Stimulated activated CD4-positive, alpha-beta T cell treated with anti-CD3 and anti-CD28 coated beads, Interleukin-1b, Interleukin-23, amount 100 ng/mL, for 24 hours (primary cell): ENCODE data around the gene IQCN.

Experiments used
- DNase-seq, 4 experiments: peaks; one replicate each; pipeline ENCODE4 v3.0.0-alpha.2; 2020; ENCODE audit warnings: low read depth in 4 of 4, low spot score in 1 of 4

IQCN gene

DNA sequence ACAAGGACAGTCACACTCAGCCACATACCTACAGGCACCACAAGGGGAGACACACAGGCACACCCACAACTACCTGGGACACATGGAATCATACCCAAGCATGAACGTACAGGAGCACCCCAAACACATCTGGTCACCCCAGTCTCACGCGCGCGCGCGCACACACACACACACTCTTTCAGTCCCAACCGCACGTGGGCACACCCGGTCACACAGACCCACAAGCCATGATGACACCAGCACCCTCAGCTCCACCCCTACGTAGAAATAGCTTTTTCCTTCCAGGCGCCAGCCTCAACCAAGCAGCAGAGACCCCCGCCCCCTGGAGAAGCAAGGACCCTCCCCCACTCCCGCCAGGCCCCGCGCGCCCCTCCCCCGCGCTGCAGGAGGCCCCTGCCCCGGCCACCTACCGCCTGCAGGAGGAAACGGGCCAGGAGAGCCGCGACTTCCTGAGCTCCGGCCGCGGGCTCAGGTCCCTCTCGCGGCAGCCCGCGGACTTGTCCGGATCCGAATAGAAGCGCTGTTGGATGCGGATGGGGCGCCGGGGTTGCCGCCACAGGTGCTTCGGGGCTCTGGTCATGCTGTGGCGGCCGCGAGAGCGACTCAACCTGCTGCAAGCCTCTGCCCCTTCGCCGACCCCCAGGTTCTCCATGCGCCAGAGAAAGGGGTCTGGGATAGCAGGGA, 41.6 kb downstream of the IQCN start:
- no peak for DNase-seq

DNA sequence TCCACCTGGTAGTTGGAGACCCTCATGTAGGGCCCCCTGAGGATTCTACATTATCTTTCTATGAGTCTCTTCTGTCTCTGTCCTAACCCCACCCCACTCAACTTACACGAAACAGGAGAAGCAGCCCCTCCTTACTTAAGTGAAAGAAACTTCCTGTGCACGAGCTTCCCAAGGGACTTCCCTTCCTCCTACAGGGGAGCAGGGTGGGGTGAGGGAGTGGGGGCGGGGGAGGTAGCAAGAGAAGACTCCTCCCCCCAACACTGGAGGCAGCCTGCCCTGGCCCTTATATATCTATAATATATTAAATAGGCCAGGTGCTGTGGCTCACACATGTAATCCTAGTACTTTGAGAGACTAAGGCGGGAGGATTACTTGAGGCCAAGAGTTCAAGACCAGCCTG, 42.5 kb downstream of the IQCN start:
- DNase-seq = no peak

GRCh38 chr19:18230941-18231734, 43.1 kb downstream of the IQCN start:
- DNase-seq = no peak

DNA sequence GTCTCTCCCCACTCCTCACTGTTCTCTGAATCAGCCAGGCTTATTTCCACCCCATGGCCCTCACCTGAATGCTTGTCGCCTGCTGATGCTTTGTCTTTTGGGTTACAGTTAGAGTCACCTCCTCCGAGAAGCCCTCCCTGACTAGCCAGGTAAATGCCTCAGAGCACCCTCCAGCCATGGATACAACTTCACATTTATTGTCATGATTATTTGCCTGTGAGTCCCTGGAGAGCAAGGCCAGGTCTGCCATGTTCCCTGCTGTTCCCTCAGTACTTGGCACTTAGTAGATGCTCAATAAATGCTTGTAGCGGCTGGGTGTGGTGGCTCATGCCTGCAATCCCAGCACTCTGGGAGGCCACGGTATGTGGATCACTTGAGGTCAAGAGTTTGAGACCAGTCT, 44.3 kb downstream of the IQCN start:
- no peak for DNase-seq

DNA sequence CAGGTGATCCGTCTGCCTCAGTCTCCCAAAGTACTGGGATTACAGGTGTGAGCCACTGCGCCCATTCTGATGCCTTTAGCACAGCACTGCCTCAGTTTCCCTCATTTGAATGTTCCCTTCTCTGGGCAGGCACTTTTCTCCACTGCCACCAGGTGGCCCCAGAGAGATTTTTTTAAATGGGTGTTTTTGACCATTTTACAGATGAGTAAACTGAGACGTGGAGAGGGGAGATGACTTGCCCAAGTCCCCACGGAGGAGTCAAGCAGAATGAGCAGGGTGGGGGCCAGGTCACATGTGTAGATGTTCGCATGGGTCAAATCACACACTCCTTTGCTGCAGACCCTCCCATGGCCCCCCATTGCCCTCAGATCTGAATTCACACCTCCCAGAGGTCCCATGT, 44.8 kb downstream of the IQCN start:
- DNase-seq = no peak

- DNase-seq = no peak
These were observed 46.4 kb downstream of the IQCN start for GRCh38 chr19:18227781-18228271.

DNA sequence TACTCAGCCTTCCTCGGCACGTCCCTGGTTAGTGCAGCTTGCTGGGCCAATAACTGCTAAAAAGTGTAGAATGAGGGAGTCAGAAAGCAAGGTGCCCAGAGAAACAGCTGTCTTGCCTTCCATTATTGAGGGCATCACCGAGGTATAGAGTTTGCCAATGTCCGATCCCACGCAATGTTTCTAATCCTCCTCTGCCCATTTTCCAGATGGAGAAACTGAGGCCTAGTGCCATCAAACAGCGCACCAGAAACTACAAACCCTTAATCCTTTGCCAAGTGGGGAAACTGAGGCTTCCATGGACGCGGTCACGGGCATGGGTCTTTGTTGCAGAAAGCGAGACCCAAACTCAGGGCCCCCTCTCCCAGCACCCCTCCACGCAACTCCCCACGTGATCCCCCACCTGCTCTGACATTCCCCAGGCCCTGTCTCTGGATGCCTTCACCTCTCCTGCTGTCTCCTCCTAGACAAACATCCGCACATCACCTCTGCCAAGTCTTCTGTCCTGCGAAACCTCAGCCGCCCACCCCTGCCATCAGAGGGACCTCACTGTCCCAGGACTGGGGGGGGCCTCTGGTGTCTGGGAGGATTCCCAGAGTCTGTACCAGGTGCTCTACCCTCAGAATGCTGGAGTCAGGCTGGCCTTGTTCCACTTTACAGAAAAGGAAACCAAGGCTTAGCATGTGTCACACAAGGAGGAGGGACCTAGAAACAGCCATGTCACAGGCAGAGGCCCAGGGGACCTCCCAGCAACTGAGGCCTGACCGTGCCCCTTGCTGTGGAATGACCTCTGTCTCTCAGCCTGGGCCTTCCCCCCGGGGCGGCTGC, 47.1 kb downstream of the IQCN start:
- no peak for DNase-seq

GRCh38 chr19:18225702-18226468, 48.4 kb downstream of the IQCN start, which contains the start of gene PDE4C:
PDE4C (minus strand) TSS chr19:18226438; CDS start chr19:18226415, 23 bp downstream.
- no peak for DNase-seq

DNA sequence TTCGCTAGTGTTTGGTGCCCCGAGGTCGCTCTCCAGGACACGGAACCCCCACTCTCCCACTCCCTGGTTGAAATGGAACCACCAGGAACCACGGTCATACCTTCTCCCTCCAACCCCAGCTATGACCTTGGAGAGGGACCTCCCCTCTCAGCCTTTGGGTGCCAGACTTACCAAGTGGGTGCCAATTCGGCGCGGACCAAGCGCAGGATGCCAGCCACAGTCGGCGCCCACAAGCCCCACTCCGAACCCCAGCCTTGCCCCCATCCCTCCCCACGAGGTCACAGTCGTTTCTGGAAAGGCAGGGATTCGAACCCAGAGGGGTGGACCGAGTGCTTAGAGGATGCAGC, 48.9 kb downstream of the IQCN start:
- DNase-seq = no peak

DNA sequence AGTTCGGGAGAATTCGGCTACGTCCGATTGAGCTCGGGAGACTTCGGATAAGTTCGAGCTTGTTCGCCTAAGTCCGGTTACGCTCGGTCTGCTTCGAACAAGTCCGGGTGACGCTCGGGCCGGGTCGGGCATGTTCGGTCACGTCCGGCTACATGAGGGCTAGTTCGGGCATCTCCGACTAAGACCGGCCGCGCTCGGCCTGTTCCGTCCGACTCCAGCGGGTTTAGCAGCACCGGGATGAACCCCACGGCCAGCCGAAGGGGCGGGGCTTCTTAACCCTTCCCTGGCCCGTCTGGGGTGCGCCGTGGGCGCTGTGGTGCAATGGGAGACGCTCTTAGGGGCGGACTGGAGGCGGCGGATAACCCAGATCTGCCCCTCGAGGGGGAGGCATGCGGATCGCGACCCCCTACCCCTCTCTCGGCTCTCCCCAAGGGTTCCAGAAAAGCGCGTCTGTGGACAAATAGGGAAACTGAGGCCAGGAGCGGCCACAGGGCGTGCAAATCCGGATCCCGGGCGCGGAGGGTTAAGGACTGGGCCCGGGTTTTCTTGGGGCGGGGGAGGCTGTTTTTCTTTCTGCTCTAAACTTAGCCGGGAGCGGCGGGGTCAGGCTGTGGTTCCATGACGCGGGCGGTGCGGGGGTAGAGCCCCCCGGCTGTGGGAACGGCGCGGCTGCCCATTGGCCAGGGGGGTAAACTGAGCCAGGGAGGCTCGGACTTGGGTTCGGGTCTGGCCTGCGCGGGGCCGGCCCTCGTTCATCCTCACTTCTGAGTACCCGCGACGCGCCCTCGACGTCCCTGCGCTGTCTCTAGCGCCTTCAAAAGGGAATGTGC, 49.5 kb downstream of the IQCN start:
- DNase-seq = peak; percentile 80 to 94 (median 84)

GRCh38 chr19:18223860-18224524, 50.3 kb downstream of the IQCN start:
- no peak for DNase-seq

DNA sequence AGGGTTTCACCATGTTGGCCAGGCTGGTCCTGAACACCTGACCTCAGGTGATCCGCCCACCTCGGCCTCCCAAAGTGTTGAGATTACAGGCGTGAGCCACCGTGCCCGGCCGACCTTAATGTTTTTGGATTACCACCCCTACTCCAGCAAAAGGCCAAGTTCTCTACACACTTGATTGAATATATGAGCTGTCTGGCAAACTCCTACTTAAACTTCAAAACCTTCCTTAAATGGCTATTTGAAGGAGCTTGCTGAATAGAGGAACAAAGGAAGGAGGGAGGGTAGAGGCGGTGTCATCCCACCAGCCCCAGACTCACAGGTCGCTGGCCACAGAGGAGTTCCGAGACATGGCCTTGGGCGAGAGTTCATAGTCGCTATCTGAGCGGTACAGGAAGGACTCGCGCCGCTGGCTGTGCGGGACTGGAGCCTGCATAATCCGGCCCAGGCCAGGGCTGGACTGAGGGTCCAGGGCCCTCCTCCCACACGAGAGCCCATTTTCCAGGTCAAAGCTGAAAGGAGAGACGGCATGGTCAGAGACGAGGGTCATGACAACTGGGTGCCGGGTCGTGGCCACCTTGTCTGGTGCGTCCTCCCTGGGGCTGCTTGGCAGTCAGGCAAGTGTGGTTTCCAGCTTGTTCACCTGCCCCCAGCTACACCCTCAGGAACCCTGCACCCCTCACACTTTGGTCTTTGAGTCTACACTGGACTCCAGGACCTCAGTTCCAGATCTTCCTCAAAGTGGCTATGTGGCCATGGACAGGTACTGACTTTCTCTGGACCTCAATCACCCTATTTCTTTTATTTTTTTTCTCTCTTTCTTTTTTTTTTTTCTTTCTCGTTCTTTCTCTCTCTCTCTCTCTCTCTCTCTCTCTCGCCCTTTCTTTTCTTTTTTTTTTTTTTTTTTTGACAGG, 52.2 kb downstream of the IQCN start:
- DNase-seq = no peak

- no peak for DNase-seq
These were observed 53.5 kb downstream of the IQCN start for GRCh38 chr19:18220632-18221275.

DNA sequence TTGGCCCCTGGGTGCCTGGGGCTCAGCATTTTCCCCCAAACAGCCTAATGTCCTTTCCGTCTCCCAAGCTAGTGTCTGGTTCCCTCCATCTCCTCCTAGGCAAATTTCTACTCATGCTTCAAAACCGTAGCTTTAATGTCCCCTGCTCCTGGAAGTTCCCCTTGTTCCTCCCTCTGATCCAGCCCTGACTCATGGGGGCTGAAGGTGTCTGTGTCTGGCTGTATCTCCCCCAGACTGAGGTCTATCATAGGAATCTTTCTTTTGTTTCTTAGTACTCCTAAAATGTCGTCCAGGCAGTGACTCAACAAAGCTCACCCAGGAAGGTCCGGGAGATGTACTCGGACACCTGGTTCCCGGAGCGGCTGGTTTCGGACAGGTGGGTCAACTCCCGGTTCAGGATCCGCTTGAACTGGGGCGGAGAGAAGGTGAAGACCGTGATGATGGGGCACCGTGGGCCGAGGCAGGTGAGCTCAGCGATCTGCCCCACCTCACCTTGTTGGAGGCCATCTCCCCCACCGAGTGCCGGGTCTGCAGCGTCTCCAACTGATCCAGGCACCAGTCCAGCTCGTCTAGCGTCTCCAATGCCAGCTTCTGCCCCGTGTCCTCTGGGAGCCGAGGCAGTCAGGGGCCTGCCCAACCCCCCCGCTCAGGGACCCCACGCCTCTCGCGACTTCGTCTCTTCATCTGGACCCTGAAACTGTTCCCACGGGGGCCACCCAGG, 54.2 kb downstream of the IQCN start:
- no peak for DNase-seq

GRCh38 chr19:18218600-18218999, 55.7 kb downstream of the IQCN start:
- DNase-seq = no peak

GRCh38 chr19:18218159-18218558, 56.1 kb downstream of the IQCN start:
- DNase-seq = no peak

DNA sequence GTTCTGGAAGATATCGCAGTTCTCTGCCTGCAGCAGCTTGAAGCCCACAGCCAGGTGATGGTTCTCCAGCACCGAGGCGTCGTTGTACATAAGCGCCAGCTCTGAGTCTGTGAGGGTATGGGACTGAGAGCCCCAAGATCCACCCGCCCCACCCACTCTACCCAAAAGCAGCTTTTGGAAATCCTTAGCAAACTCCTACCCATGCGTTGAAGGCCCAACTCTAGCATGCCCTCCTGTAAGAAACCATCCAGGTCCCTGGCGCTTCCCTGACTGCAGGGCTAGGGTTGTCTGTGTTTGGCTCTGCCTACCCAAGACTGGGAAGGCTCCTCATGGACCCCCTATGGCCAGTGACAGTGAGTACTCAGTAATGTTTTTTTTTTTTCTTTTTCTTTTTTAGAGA, 57.5 kb downstream of the IQCN start:
- no peak for DNase-seq
